NCI-H128 (cell line): ENCODE data around the gene RPS6KA2.
"Not testable (repeated sequence)": the region's sequence is repeated elsewhere in the genome, so short reads cannot be mapped to it uniquely, and the experiment has no call there.

ENCODE experiments used
- DNase-seq: peaks from one replicate; lab custom pipeline; 2025; ENCODE audit not compliant: unreplicated experiment; lab: John Stamatoyannopoulos, UW

The RPS6KA2 gene

GRCh38 chr6:166636191-166636933, 9.3 kb upstream of the RPS6KA2 start:
- DNase-seq: no peak

- DNase-seq: no peak
Measured at GRCh38 chr6:166635013-166635970, 8.2 kb upstream of the RPS6KA2 start.

- not testable (repeated sequence) for DNase-seq
Measured at GRCh38 chr6:166634581-166634980, 7.5 kb upstream of the RPS6KA2 start.

GRCh38 chr6:166633732-166634535, 6.9 kb upstream of the RPS6KA2 start:
- DNase-seq: no peak

- no peak for DNase-seq
Measured at GRCh38 chr6:166632731-166633130, 5.7 kb upstream of the RPS6KA2 start.

GRCh38 chr6:166630462-166630861, 3.4 kb upstream of the RPS6KA2 start:
- no peak for DNase-seq

- no peak for DNase-seq
Measured at GRCh38 chr6:166629628-166630027, 2.6 kb upstream of the RPS6KA2 start.

GRCh38 chr6:166627875-166628801, 1.1 kb upstream of the RPS6KA2 start:
- DNase-seq: peak; percentile 32

GRCh38 chr6:166626177-166627032, 646 bp downstream of the RPS6KA2 start:
- DNase-seq: peak; percentile 5

GRCh38 chr6:166625356-166625755, 1.7 kb downstream of the RPS6KA2 start:
- no peak for DNase-seq

GRCh38 chr6:166624275-166624674, 2.8 kb downstream of the RPS6KA2 start:
- no peak for DNase-seq

- DNase-seq: no peak
Measured at GRCh38 chr6:166623318-166623717, 3.7 kb downstream of the RPS6KA2 start.

- no peak for DNase-seq
Measured at GRCh38 chr6:166621114-166621540, 5.9 kb downstream of the RPS6KA2 start.

GRCh38 chr6:166620478-166621113, 6.5 kb downstream of the RPS6KA2 start:
- DNase-seq: no peak

- DNase-seq: no peak
Measured at GRCh38 chr6:166619912-166620311, 7.1 kb downstream of the RPS6KA2 start.

GRCh38 chr6:166618866-166619761, 7.9 kb downstream of the RPS6KA2 start:
- no peak for DNase-seq

- no peak for DNase-seq
Measured at GRCh38 chr6:166618251-166618650, 8.8 kb downstream of the RPS6KA2 start.

- no peak for DNase-seq
Measured at GRCh38 chr6:166617359-166617758, 9.7 kb downstream of the RPS6KA2 start.
